Epithelial cell of esophagus (primary cell): ENCODE data around the gene CDKN2B-AS1.
A peak's percentile ranks its signal among the peaks of the same experiment; 100 is the strongest.

Source experiments
- DNase-seq: peaks from one replicate; pipeline ENCODE4 v3.0.0; 2010; ENCODE audit warnings: low read depth
- H3K4me3 ChIP-seq: 2 replicates; pipeline ENCODE4 v1.5.1; 2011; ENCODE audit warnings: mild to moderate bottlenecking, low read length, control low read depth
- CTCF ChIP-seq: IDR thresholded peaks from 2 replicates; pipeline ENCODE4 v1.5.1; 2011; ENCODE audit warnings: low read depth, mild to moderate bottlenecking, low read length, control low read depth, inconsistent platforms; ENCODE audit not compliant: insufficient read depth; ENCODE audit errors: missing control alignments

CDKN2B-AS1 gene

GRCh38 chr9:21996858-21997257, 2.3 kb downstream of the CDKN2B-AS1 start:
- TF ChIP-seq CTCF = no peak
- no peak for DNase-seq

GRCh38 chr9:21997480-21997879, 2.9 kb downstream of the CDKN2B-AS1 start:
- no peak for DNase-seq
- no peak for TF ChIP-seq CTCF

More at GRCh38 chr9:21996858-21997257, 2.3 kb downstream of the CDKN2B-AS1 start:
- no peak overlapping the region for H3K4me3 ChIP-seq

GRCh38 chr9:21998026-21998425, 3.4 kb downstream of the CDKN2B-AS1 start:
- no peak overlapping the region for H3K4me3 ChIP-seq
- no peak for TF ChIP-seq CTCF
- DNase-seq = no peak

More at GRCh38 chr9:21997480-21997879, 2.9 kb downstream of the CDKN2B-AS1 start:
- no peak overlapping the region for H3K4me3 ChIP-seq

- no peak overlapping the region for H3K4me3 ChIP-seq
- no peak for TF ChIP-seq CTCF
- no peak for DNase-seq
Measured at GRCh38 chr9:22002038-22002437, 7.4 kb downstream of the CDKN2B-AS1 start.

GRCh38 chr9:22005021-22005701, 10.6 kb downstream of the CDKN2B-AS1 start:
- DNase-seq = no peak
- TF ChIP-seq CTCF = peak; percentile 21
- peak overlapping the region; percentile 92 for H3K4me3 ChIP-seq

- peak; percentile 69 for DNase-seq
- peak overlapping the region; percentile 92 for H3K4me3 ChIP-seq
- TF ChIP-seq CTCF = peak; percentile 2
Measured at GRCh38 chr9:22005702-22006606, 11.4 kb downstream of the CDKN2B-AS1 start.
